T-helper 1 cell treated with Interleukin-12 subunit alpha and Interleukin-12 subunit beta and Interleukin-4 antibody, amounts not matched to agents 30 ng/mL and 1 ng/mL, for 36 hours (primary cell): ENCODE data around the gene UBE3B. TPM values are rescaled to one million over a fixed set of nuclear protein-coding genes. Genes with fewer than 3 reads are reported as not detected.

Source experiments
- intact Hi-C: fragments of 100-400 bp; cut with micrococcal nuclease; formaldehyde crosslinking; loops from one replicate; pipeline ENCODE4 v1.15.1; 2024
- total RNA-seq: library from RNA; stranded (reverse); gene quantifications from 2 replicates; pipeline ENCODE4 v1.2.3, GENCODE V29; 2022

Gene UBE3B
- total RNA-seq, 1 donor from 2014 or later = 33.2 TPM

DNA sequence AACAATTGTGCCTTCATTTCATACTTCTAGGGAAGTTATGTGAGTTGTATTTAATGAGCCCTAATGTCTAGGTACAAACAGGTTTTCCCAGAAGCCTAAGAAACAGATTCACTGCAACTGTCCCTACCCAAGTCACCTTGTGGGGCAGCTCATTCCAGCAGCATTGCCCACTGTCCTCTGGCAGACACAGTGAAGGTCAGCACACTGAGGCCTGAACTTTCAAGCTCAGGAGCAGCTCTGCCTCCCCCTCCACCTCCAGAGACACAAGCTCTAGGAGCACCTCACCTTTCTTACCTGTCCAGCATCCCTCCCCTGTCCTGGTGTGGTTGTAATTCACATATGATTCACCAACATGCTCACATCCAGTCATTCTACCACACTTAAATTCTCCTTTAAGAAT is 15.7 kb downstream of the UBE3B start:
- intact Hi-C loops = no loop called here

DNA sequence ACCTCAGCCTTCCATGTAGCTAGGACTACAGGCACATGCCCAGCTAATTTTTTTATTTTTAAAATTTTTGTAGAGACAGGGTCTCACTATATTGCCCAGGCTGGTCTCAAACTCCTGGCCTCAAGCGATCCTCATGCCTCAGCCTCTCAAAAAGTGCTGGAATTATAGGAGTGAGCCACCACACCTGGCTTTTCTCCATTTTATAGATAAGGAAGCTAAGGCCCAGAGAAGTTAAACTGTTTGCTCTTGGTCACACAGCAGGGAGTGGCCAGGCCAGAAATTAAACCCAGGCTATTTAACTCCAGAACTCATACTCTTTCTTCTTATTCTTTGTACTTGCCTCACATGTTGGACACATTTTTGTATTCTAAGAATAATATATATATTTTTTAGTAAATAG is 16.5 kb downstream of the UBE3B start:
- intact Hi-C loops = no loop called here

DNA sequence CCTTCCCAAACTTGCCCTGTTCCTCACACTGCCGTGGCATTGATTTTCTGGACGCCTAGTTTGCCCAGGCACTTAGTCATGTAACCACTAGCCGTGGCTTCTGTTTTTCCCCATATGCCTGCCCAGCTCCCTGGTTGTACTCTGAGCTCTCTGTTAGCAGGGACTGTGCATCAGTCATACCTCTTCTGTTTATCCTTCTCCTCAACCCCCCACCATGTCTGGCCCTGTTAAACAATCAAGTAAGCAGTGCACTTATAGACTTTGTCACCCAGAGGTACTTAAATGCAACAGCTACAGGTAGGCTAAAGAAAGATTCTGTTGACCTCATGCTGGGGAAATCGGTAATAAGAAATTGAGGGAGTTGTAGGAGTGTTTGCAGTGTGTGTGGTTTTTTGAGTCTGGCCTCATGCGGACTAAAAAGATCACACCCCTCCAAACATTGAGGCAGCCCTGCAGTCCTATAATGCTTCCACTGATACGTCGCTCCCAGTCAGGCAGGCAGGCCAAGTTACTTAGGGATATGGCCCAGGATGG is 17.0 kb downstream of the UBE3B start:
- intact Hi-C loops = no loop called here

DNA sequence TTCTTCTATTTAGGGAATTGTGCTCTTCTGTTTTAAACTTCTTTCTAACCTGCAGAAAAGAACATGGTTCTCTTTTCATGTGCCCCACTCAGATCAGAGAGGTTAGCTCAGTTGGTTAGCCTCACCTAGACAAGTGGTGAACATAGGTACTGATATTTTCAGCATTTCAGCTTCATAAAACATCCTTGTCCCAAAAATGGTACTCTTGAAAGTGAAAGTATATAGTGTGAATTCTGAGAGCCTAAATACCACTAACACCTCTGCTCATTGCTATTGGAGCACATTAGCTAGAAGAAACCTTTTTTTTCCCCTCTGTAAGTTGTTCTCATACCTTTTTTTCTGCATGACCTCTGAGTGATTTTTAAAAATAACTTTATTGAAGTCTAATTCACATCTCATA is 17.6 kb downstream of the UBE3B start:
- intact Hi-C loops = no loop called here

DNA sequence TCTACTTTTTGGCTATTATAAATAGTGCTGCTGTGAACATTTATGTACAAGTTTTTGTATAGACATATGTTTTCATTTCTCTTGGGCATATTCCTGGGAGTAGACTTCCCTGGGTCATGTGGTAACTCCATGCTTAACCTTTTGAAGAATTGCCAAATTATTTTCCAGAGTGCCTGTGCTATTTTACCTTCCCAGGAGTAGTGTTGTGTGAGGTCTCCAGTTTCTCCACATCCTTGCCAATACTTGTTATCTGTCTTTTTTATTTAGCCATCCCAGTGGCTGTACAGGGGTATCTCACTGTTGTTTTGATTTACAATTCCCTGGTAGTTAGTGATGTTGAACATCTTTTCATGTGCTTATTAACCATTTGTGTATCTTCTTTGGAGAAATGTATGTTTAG is 18.9 kb downstream of the UBE3B start:
- intact Hi-C loops = no loop called here

DNA sequence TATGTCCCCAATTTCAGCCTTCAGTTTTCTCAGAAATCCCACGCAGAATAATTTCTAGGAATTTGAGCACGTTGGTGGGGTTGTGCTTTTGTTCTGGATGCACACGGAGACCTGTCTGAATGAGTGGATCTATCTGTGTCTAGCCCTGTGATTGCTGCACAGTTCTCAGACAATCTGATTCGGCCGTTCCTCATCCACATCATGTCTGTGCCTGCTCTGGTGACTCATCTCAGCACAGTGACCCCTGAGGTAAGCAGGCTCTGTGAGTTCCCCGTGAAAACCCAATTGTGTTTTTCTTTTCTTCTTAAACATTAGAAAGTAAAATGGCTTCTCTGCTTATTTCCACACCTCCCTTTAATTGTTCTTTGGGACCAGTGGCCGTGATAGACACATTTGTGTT is 20.2 kb downstream of the UBE3B start:
- intact Hi-C loops = no loop called here

DNA sequence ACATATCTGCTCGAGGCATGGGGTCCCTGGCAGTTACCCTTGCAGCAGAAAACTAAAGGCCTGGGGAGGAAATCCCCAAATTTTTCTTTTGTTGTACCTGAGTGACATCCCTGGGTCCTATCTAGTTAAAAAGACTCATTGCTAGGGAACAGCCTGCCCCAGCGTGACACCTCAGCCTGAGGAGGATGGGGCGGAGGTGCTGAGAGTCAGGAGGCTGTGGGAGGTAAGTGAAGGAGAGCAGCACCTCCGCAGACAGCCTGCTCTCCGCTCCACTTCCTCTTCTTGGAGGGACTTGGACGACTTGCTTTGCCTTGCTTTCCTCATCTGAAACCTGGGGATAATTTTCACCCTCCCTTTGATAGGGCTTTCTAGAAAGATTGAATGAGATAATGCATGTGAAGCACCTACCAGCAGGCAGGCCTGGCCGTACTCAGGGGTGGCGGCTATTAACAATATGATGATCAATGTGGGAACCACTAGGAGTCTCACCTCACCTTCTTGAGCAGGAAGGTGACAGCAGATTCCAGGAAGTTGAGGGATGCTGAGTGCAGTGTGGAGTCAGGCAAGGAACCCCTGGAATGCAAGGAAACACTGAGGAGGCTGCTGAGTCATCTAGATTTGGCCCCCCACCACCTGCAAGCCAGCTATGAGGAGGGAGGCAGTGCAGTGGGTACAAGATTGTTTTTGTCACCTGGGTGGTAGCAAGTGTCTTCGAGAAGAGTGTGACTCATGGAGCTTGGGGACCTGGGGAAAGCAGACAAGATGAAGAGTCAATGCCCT is 23.2 kb downstream of the UBE3B start:
- intact Hi-C loops = no loop called here

DNA sequence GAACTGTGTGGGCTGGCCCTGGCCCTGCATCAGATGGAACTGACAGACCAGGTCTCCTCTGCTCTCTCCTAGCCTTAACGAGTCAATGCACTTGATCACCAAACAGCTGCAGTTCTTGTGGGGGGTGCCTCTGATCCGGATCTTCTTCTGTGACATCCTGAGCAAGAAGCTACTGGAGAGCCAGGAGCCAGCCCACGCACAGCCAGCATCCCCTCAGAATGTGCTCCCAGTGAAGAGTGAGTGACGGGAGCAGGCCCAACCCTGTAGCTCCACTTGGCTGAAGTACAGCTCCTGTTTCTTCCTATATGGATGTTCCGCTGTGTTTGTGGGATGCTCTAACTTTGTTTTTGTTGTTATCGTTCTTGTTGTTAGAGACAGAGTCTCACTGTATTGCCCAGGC is 23.9 kb downstream of the UBE3B start:
- intact Hi-C loops = no loop called here

DNA sequence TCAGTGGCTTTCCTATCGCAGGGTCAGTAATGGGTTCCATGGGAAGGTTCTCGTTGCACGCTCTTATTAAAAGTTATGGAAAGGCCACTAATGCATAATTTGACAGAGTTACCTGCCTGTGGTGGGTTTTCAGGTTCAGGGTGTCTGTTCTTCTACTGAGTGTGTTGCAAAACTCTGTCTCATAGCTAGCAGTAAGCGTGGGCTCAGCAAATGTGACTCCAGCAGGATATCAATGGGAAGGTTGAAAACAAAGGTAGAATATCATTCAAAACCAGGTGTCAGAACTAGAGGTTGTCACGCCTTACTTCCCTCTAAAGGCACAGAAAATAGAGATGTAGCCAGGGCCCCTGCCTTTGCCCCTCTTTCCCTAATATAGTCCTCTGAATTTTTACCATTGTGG is 24.9 kb downstream of the UBE3B start:
- intact Hi-C loops = no loop called here

DNA sequence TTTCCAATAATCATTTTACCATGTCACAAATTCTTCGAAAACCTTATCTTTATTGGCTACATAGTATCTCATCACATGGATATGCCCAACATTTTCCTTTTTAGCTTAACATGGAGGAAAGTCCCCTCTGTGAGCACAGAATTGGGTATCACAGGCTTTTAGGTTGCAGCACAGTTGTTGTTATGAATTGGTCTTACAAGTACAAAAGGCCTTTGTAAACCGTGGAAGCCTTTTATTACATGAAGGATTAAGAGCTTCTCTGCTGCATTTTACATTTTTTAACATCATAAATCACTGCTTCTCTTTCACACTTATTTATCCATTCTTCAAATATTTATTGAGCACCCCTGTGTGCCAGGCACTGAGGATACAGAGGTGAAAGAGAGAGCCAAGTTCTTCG is 26.2 kb downstream of the UBE3B start:
- intact Hi-C loops = no loop called here

DNA sequence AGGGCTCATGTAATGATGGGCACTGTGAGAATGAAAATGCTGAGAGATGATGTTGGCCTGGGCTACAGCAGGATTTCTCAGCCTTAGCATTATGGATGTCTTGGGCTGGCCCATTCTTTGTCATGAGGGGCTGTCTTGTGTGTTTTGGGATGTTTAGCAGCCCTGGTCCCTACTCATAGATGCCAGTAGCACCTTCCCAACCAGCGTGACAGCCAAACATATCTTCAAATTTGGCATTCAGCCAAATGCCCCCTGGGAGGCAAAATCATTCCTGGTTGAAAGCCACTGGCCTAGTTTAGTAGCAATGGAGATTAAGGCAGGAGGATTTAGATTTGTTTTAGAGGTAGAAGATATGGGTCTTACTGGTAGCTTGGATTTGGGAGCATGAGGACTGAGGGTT is 26.6 kb downstream of the UBE3B start:
- intact Hi-C loops = no loop called here

DNA sequence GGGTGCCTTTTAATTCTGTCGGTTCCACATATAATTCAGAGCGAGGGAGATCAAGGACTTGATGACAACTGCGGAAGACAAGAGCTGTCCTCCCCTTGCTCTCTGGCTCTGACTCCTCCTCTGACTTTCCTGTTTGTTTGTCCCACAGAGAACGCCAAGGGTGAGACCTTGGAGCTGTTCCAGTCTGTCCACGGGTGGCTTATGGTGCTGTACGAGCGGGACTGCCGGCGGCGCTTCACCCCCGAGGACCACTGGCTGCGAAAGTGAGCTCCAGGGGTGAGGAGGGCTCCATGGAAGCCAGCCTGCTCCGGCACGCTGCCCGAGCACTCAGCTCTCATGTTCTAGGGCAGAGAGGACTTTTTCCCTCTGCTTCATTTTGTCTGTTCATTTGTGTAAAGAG is 32.8 kb downstream of the UBE3B start:
- intact Hi-C loops = no loop called here

DNA sequence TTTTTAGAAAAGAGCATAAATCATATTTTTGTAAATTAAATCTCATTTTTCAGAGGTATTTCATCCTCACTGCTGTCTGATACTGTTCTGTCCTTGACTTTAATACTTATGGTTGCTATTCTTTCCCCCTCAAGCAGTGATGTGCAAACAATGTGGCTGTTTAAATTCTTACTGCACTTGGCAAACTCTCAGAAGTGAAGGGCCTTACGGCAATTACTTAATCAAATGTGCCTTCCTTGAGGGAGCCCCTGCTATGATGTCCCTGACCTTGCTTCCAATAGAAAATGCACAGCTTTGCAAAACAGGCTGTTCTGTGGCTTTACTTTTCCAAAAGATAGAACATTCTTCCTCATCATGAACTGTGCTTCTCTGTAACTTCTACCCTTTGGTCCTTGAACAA is 35.2 kb downstream of the UBE3B start:
- intact Hi-C loops = no loop called here

DNA sequence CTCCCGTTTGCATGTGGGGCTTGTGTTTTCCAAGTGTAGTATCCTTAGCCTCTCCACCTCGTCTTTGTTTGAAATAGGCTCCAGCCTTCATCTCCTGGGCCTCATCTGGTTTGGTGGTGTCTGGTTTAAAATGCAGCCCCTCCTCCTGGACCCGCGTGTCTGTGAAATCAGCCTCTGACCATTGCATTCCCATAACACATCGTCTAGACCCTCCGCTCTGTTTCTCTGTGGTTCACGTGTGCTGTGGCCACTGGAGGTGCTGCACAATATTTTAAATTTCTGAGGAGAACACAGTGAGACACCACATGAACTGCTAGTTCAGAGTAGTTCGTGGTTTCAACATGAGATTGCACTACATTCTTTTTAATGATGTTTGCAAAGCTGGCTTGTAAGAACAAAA is 35.6 kb downstream of the UBE3B start:
- intact Hi-C loops = no loop called here

DNA sequence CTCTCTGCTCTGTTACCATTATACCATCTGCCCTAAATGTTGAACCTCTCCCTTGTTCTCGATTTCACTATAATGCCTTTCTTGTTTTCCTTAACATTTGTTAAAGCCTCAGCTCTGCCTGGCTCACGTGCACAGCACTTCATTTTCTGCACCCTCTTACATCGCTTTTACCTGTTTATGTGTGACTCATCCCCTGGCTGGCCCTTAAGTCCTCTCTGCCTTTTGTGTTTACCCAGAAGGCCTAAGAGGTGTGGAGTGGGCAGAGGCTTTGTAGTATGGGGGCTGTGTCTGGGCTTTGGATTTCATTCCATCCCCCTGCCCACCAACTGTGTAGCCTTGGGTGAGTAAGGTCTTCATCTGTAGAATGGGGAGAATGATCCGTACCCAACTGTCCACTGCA is 36.5 kb downstream of the UBE3B start:
- intact Hi-C loops = no loop called here

DNA sequence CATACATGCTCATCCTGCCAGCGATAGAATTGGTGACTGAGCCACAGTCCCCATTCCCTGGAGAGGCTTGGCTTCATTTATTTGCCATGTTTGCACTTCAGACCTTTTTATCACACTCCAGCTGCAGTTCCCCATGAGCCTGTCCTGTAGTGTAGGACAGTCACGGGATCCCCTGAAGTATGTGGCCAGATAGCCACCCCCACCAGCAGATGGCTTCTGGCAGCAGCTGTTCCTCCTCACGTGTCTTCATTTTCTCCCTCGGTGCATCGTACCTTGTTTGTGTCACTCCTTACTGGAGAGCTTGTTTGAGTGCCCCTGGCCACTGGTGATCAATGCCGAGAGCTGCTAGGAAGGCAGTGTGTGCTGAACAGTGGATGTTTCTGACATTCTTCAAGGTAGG is 40.2 kb downstream of the UBE3B start:
- intact Hi-C loops = loop anchor here (1.0 to 5.0 kb wide), 7 partner anchors 80 to 364 kb away; partner anchors contain the start of gene FAM222A

DNA sequence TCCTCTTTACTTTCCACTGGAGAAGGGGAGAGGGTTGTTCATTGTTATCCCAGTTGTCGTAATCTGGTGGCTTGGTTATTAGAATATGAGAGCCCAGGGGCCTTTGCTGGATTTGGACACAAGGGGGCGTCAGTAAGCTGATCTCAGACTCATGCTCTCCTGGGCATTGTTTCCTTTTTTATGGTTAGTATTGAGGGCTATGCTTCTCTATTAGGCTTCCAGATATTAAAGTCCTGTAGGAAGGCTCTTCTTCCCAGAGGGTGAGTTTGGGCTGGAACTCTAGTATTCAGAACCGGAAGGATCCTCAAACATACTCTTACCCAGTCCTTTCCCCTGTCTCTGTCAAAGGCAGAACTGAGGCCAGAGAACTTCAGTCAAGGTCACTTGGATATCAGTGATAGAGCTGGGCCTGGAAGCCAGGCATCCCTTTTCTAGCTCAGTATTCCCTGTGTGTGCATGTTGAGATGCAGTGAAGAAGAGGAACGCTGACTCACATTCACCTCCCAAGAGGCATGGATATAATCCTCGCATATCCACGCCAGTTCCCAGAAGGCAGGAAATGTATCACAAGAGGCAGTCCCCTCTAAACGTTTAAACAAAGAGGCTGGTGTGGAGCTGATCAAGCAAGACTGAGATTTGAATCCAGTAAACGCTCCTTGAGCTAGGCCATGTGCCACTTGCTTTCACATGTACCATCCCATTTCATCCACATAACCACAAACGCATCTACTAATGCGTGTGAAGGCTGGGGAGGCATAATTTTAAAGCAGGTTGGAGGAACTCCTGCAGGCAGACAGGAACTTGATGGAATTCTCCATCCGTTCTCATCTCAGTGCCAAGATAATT is 41.6 kb downstream of the UBE3B start:
- intact Hi-C loops = loop anchor here (1.0 to 5.0 kb wide), 7 partner anchors 78 to 362 kb away; partner anchors contain the start of gene FAM222A

DNA sequence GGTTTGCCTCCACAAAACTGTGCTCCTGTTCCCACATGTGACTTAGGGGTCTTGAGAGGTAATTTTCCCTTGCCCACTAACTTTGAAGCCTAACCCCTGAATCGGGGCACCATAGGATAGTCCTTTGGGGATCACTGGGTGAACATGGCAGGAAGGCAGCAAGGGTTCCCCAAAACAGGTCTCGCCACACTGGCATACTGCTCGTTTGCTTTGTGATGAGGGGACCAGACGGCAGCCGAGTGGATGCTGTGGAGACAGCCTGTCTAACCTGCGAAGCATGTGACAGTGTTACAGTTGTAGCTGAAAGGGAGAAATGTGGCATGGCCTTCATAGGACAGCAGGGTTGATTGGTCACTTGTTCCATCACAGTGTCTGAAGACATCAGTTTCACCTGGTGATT is 42.4 kb downstream of the UBE3B start:
- intact Hi-C loops = loop anchor here (2.0 to 5.0 kb wide), 3 partner anchors 78 to 325 kb away; no protein-coding TSS in a partner anchor

DNA sequence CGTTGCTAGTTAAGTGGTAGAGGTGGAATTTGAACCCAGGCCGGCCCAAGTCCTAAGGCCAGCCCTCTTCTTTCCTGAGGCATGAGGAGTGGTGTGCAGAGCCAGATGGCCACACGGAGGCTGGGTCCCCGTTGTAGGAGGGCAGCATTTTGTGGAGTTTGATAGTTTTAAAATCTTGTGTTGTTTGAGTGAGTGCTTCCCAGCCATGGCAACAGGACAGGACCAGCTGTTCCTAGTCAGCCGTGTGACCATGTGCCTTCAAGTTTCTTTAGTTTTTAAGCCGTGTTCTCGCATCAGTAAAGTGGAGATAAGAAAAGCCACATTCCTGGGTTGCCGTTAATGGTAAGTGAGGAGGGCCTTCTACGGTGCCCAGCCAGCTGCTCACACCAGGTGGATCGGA is 44.4 kb downstream of the UBE3B start:
- intact Hi-C loops = no loop called here

DNA sequence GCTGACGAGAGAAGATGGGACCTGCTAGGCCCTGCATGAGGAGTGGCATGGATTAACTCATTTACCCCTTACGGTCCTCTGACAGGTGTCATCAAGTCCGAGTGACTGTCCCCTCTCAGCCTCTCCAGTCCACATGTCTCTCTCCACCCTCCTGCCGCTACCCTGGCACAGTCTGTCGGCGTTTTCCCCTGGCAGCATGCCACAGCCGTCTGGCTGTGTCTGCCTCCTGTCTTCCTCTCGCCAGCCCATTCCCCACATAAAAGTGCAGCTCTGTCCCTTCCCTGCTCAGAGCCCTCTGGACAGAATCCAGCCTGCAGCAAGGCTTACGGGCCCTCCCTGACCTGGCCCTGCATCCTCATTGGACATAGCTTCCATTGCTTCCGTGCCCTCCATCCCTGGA is 45.6 kb downstream of the UBE3B start:
- intact Hi-C loops = no loop called here

DNA sequence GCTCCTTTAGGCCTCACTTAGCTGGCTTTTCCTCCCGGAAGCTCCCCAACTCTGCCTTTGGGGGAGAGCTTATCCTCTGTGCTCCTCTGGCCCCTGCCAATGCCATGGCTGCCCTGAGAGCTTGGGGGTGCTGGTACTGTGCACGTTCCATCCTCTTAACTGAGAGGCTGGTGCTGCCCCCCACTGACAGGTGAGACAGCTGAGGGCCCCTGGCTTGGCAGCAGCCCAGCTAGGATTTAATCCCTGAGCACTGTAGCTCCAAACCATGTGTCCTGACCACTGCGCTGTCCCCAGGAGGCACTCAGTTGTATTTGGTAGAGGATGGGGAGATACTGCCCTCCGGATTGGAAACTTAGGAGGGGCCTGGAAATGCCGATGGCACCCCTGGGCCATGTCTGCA is 46.1 kb downstream of the UBE3B start:
- intact Hi-C loops = no loop called here
